Hematopoietic multipotent progenitor cell treated with erythropoietin and hydrocortisone succinate and interleukin-3 and kit ligand, for 4 days (in vitro differentiated cells): ENCODE data around the gene KBTBD13.

ENCODE experiments used
- DNase-seq: peaks from one replicate; pipeline ENCODE4 v3.0.0-alpha.2; 2015

Gene KBTBD13

GRCh38 chr15:65115542-65115941 lies 39.0 kb downstream of the KBTBD13 start:
- no peak for DNase-seq
